SIG-M5 treated with dmso at 0.1 percent for 504 hours (cell line): ENCODE measurements around the gene HRH3.
A peak's percentile ranks its signal among the peaks of the same experiment; 100 is the strongest.

Experiments used
- DNase-seq: peaks from one replicate; lab custom pipeline; 2025; ENCODE audit not compliant: unreplicated experiment; lab: John Stamatoyannopoulos, UW

The HRH3 gene

GRCh38 chr20:62201173-62202082 lies 18.6 kb downstream of the HRH3 start:
- DNase-seq: no peak

DNA sequence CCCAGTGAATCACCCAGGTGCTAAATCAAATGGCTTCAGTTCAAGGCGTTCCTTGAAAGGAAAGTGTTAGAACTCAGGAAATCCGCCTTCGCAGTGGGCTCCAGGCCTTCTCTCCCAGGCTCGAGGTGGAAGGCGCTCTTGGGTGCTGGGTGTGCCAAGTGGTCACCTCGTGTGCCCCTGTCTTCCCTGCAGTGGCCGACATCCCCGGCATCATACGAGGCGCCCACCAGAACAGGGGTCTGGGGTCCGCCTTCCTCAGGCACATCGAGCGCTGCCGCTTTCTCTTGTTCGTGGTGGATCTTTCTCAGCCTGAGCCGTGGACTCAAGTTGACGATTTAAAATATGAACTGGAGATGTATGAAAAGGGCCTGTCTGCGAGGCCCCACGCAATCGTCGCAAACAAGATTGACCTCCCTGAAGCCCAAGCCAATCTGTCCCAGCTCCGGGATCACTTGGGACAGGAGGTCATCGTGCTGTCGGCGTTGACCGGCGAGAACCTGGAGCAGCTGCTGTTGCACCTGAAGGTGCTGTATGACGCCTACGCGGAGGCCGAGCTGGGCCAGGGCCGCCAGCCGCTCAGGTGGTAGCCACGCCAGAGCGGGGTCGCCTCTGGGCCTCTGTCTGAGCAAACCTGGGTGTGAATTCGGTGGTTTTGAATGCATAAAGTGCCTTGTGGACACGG lies 19.4 kb downstream of the HRH3 start:
- no peak for DNase-seq

DNA sequence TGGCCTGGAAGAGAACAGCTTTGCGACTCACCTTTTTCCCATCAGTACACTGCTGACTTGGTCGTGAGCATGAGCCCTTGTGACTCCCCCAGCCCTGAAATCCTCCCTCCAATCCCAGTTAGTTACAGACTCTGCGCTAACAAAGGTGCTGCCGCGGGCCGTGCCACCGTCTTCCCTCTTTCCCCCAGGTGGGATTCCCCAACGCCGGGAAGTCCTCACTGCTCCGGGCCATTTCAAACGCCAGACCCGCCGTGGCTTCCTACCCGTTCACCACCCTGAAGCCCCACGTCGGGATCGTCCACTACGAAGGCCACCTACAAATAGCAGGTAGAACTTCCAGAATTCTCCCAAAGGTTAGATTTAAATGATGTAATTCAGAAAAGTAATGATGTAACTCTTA lies 21.1 kb downstream of the HRH3 start:
- no peak for DNase-seq

DNA sequence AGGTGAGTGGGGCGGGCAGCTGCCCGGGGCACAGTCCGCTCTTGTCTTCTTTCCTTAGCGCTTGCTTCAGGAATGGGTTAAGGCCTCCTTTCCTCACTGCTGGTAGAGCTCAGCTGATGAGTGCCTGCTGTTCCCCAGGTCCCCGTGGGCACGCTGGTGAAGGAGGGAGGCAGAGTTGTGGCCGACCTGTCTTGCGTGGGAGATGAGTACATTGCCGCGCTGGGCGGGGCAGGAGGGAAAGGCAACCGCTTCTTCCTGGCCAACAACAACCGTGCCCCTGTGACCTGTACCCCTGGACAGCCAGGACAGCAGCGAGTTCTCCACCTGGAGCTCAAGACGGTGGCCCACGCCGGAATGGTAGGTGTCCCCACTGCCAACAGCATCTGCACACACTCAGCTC lies 21.6 kb downstream of the HRH3 start:
- DNase-seq: no peak

DNA sequence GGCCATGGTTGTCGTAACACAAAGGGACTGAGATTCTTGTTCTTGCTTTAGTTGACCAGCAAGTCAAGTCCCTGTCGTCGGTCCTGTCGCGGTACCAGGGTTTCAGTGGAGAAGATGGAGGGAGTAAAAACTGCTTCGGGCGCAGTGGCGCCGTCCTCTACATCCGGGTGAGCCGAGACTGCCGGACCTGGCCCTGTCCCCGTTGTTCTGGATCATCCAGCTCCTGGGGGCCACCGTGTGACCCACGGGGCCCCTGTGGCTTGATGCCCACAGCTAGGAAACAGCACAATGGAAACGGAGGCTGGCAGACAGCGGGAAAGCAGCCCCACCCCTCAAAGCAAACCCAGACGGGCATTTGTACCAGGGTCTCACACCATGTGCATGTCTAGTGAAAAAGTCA lies 22.3 kb downstream of the HRH3 start:
- no peak for DNase-seq

GRCh38 chr20:62197311-62197710 lies 22.8 kb downstream of the HRH3 start:
- no peak for DNase-seq

DNA sequence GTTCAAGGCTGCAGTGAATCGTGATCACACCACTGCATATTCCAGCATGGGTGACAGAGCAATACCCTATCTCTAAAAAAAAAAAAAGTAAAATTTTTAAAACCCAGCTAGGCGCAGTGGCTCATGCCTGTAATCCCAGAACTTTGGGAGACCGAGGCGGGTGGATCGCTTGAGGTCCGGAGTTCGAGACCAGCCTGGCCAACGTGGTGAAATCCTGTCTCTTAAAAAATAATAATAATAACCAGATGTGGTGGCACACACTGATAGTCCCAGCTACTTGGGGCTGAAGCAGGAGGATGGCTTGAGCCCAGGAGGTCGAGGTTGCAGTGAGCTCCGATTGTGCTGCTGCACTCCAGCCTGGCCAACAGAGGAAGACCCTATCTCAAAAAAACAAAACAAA lies 23.8 kb downstream of the HRH3 start:
- DNase-seq: no peak

GRCh38 chr20:62195736-62196135 lies 24.3 kb downstream of the HRH3 start:
- DNase-seq: no peak

DNA sequence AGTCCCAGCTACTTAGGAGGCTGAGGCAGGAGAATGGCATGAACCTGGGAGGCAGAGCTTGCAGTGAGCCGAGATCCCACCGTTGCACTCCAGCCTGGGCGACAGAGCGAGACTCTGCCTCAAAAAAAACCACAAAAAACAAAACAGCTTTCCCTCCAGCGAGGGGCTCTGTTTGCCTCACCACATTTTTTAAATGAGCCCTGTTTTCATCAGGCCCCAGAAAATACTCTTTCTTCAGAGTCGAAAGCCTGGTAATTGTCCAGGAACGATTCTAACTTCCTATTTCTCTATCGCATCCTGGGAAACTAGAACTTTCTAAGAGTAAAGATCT lies 25.0 kb downstream of the HRH3 start:
- DNase-seq: no peak

GRCh38 chr20:62193079-62194025 lies 26.7 kb downstream of the HRH3 start:
- no peak for DNase-seq

DNA sequence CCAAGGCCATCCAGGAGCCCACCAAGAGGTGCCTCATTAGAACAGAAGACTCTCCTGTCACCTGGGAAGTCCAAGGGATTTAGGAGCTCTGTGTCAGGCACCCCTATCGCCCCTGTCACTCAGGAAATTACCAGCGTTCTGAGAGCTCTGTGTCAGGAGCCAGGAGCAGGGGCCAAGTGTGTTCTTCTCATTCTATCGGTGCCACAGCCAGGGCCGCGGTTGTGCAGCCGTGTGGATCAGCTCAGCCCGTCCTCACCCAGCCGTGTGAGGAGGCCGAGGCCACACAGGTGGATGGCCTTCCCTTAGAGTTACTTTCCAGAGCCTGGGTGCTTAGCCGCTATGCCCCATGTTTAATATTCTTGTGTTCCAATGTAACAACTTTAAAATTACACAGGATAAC lies 27.4 kb downstream of the HRH3 start:
- DNase-seq: no peak

DNA sequence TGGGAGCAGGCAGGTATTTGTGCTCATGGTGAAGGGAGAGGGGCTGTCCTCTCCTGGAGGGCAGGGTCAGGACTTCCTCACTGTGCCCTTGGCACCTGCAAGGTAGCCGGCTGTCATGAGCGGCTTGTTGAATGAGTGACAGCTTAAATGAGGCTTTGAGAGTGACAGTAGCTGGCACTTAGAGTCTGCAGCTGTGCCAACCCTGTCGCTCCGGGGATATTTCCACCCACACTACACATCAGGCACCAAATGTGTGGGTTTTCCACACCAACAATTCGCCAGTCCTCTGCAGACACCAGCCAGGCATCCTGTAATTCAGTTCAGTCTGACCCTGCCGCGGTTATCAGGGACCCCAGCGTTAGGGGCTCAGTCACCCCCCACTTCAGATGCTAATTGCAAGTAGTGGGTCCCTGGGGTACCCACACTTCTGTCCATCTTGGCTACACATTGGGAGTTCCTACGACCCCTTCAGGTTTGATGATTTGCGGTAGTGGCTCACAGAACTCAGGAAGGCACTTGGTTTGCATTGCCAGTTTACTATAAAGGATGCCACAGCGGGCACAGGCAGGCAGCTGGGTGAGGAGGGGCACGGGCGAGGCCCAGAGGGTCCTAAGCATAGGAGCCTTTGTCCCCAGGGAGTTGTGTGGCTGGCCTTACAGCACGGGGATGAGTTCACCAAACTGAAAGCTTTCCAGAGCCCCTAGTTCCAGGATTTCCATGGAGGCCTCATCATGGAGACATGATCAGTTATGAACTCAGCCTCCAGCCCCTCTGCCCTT lies 28.1 kb downstream of the HRH3 start:
- DNase-seq: no peak

- no peak for DNase-seq
These were observed 29.3 kb downstream of the HRH3 start for GRCh38 chr20:62190639-62191411.

- no peak for DNase-seq
These were observed 32.9 kb downstream of the HRH3 start for GRCh38 chr20:62186887-62187866.

GRCh38 chr20:62186096-62186426 lies 34.0 kb downstream of the HRH3 start:
- DNase-seq: no peak

DNA sequence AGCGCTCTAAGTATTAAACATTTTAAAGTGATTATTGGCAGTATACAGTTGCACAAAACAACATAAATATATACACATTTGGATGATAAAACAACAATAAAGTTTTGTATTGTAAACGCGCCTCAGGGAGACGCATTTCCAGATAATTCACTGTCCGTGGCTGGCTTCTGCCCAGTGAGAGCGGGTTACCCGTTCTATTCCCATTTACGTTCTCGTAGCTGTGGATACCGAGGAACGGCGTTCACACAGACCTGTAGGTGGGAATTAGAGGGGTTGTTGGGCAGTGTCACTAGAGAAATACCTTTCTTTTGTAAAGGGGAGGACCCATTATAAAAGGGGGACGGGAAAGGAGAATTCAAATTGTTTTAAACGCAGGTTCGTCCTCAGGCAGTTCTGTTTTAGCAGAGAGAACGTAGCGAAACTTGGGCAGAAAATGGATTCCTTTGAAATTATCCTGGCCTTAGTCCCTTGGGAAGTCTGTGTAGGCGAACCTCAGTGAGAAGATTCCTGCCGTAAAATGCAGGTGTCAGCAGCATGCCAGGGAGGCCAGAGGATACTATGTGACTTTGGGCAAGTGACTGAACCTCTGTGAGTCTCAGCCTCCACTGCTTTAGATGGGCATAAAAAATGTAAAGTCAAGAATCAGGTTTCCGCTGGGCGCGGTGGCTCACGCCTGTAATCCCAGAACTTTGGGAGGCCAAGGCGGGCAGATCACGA lies 36.5 kb downstream of the HRH3 start:
- no peak for DNase-seq

DNA sequence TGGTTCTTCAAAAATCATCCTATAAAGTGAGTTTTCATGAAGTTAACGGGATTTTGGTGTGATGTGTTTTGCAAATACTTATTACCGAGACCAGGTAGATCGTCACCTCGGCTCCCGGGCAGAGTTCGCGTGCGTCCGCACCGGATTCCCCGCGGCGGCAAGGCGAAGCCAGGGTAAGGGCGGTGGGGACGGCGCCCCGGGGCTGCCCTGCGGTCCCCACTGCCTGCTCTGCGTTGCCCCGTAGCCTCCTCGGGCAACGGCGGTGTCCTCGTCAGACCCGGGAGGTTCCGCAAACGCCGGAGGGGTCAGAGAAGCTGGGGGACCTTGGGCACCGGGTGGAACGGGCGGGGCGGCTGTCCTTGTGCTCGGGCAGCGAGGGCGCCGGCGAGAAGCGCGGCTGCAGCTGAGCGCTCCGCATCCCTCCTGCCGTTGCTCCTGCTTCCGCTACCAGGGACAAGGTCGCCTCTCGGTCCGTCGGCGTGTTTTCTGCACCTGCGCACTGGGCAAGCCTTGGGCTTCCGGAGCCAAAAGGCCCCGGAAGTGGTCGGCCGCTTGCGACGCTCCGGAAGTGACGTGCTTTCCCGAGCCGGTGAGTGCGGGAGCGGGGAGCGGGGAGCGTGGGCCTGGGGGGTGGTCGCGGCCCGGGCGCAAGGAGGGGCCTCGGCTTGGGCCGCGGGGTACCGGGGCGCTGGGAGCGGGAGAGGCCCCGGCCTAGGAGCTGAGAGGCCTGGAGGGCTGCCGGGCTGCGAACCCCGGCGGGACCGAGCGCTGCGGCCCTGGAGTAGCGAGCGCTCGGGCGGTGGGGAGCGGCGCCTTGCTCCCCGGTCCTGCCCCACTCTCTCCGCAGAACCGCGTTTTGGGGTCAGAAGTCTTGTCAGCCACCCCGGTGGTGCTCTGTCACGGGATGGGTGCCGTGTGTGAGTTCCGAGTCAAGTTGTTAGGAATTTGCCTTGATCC lies 37.3 kb downstream of the HRH3 start, which contains the start of gene MTG2:
Gene MTG2, plus strand, starts transcription at position 560 of the 957 bp plus-strand sequence. CDS start 10,393 bp downstream, outside the sequence.
- peak; percentile 97 for DNase-seq
